ENCODE measurements around the gene ALPK3.

DNA sequence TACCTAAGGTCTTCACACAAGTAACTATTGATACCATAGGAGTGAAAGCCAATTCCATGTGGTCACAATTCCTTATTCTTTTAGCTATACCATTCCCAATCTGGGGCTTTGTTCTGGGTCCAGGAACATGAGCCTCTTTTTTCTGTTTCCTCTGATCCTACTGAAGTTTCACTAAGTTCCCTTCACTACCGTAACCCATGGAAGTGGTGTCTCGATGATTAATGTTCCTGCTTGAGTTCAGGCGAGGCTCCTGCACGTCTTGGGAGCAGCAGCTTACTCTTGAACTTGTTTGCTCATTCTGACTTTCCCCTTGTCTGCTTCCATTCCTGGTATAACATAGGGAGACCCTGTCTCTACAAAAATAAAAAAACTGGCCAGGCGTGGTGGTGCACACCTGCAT is 45.1 kb upstream of the ALPK3 start:
- TF ChIP-seq, protein P1, sequence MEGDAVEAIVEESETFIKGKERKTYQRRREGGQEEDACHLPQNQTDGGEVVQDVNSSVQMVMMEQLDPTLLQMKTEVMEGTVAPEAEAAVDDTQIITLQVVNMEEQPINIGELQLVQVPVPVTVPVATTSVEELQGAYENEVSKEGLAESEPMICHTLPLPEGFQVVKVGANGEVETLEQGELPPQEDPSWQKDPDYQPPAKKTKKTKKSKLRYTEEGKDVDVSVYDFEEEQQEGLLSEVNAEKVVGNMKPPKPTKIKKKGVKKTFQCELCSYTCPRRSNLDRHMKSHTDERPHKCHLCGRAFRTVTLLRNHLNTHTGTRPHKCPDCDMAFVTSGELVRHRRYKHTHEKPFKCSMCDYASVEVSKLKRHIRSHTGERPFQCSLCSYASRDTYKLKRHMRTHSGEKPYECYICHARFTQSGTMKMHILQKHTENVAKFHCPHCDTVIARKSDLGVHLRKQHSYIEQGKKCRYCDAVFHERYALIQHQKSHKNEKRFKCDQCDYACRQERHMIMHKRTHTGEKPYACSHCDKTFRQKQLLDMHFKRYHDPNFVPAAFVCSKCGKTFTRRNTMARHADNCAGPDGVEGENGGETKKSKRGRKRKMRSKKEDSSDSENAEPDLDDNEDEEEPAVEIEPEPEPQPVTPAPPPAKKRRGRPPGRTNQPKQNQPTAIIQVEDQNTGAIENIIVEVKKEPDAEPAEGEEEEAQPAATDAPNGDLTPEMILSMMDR (IDR thresholded peaks at IDR 0.05): no peak
- TF ChIP-seq POLR2A (IDR thresholded peaks at IDR 0.05): no peak
